Stimulated activated CD4-positive, alpha-beta T cell treated with anti-CD3 and anti-CD28 coated beads, TNF-alpha, amount 100 ng/mL, for 4 hours (primary cell): ENCODE measurements around the gene RRAGD.

Source experiments
- DNase-seq, 3 experiments: peaks; one replicate each; pipeline ENCODE4 v3.0.0-alpha.2; 2020; ENCODE audit warnings: low read depth in 3 of 3

RRAGD gene

GRCh38 chr6:89375427-89376267 is 36.4 kb downstream of the RRAGD start:
- peak in 2 of 3 experiments; percentile 15 to 16 for DNase-seq

GRCh38 chr6:89372506-89372901 is 39.6 kb downstream of the RRAGD start:
- DNase-seq: no peak

DNA sequence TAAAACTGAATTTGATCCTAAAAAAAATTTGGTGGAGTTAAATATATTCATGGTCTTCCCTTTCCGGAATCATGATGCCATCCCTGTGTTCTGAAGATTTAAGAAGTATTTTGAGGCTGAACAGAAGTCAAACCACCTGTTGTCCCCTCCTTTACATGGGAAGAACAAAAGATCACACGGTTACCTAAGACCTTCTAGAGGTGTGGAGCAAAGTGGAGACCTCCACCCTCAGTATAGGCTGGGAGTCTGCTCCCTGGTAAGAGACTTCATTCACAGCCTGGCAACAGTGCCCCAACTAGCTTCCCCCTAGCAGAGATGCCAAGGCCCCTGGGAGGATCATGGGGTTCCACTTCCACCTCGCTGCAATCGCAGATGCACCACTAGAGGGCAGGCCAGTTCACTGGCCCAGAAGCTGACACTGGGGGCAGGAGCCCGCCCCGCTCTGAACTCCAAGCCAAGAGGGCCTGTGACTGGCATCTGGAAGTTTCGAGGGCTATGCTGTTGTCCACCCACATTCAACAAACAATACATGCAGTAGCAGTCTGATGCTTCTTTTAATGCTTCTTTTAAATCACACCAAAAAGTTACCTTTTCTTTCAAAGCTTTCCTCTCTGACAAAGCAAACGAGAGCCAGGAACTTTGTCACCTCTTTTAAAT is 40.1 kb downstream of the RRAGD start:
- DNase-seq: peak; percentile 56 to 65 (median 60)

DNA sequence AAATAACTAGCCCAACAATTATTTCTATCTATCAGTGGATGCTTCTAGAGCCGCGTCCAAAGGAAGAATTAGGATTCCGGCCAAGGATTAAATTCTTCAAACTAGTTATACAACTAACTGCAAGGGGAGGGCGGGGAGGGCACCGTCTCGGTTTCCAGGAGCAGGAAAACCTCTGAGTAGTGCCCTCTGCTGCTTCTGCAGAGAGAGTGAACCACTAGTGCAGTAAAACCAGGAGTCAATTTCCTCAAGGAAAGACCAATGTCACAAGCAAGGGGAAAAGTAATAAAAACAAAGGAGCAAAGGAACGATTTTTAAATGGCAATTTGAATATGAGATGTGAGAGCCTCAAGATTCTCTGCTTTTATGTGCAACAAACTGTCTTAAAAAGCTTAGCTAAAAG is 43.1 kb downstream of the RRAGD start:
- no peak for DNase-seq

DNA sequence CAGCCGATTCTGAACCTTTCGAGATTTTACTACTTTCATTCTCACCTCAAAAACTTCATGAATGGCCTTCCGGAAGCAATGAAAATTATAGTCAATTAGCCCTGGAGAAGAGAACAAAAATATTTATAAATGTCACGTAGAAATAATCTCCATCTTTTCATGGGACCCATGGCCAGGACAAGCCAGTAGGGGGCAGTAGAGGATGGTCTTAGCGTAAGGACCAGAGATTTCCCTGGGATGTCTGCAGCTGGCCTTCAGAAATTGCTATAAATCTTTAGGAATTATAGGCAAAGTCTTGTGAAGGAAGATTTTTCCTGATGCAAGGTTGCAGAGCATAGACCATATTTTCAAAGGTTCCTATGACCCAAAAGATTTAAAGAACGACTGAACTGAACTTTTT is 44.0 kb downstream of the RRAGD start:
- DNase-seq: peak; percentile 26 to 30 (median 26)

- no peak for DNase-seq
Observed at GRCh38 chr6:89364586-89364985, 47.5 kb downstream of the RRAGD start.

DNA sequence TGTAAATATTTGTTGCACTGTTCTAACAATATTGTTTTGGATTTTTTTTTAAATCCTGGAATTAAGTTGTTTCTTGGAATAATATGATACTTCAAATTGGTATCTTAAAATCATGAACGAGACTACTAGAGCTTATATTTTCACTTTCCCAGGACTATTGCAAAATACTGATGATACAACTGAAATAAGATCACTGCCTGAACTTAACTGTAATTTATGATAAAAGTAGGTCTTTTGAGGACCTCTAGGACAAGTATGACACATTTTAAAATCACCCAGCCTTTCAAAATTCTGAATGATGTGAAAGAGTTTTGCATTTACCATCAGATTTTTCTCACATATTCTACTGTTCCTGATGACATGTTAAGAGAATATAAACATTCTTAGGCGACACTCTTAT is 50.9 kb downstream of the RRAGD start:
- no peak for DNase-seq

- no peak for DNase-seq
Observed at GRCh38 chr6:89360415-89360999, 51.6 kb downstream of the RRAGD start.

DNA sequence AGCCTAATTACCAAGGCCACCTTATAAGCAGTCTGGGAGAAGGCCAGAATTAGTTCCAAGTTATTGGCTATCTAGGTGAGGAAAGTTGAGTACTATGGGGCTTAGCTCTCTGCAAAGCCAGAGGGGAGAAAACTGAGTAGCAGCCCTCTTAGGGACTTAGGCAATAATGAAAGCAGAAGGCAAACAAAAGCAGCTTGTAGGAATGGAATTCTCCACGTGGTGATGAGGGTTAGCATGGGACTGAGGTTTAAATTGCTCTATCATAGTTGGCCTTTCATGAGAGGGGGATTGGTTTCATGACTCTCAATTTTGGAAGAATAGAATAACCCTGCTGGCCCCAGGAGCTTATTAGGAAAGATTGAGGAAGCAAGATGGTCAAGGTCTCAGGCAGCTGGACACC is 52.5 kb downstream of the RRAGD start:
- DNase-seq: no peak

- DNase-seq: no peak
Observed at GRCh38 chr6:89357390-89357789, 54.7 kb downstream of the RRAGD start.

GRCh38 chr6:89356642-89357170 is 55.4 kb downstream of the RRAGD start:
- no peak for DNase-seq

DNA sequence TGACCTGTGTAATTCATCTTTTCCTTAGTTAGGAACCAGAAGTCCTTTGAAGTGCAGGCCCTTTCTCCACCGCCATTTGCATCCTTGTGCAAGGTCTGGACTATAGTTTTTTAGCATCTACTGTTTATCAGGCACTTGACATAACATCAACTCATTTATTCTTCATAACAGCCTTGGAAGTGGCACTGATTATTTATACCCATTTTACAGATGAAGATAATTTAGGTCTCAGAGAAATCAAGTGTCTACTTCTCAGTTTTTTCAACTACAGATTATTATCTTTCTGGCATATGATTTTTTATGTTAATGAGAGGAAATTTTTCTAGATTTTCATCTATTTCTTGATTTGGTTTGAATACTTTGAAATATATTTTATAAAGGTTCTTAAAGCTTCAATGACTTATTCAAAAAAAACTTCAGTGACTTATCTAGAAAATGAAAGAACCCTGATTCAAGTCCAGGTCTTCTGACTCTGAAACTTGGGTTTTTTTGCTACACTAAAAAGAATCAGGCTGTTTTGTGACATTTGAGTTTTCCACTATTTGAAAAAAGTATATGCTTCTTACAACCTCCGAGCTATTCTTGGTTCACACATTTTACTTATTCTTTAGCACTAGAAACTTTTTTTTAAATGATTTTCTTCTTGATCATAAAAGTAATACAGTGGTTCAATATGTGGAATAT is 56.4 kb downstream of the RRAGD start:
- DNase-seq: no peak

DNA sequence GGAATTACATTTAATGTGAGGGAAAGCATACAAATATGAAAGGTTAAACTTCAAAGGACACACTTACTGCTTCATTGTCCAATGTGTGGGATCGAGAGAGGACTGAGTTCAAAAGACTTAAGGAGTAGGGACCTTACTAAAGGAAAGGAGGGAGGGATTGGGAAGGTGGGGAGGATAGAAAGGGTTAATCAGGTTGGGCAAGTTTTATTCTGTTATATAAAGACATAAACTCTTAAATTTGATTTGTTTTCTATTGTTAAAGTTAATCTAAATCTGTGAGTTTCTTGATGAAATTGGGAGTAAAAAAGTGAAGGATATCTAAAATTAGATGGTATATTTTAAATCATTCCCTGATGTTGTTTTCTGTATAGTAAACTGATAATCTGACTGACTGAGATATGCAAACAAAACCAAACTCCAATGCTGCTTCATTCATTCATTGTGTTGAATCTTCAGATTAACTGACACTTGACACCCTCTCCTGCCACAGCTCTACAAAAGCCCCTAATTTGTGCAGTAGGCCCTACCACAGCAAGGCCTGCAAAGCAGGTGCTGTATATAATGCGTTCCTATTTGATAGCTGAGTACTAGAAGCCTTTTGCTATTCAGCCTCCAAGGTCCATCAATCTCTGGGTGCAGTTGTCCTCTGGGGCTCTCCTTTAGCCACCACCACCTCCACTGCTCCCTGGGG is 58.2 kb downstream of the RRAGD start:
- no peak for DNase-seq

GRCh38 chr6:89353118-89353556 is 58.9 kb downstream of the RRAGD start:
- DNase-seq: no peak

DNA sequence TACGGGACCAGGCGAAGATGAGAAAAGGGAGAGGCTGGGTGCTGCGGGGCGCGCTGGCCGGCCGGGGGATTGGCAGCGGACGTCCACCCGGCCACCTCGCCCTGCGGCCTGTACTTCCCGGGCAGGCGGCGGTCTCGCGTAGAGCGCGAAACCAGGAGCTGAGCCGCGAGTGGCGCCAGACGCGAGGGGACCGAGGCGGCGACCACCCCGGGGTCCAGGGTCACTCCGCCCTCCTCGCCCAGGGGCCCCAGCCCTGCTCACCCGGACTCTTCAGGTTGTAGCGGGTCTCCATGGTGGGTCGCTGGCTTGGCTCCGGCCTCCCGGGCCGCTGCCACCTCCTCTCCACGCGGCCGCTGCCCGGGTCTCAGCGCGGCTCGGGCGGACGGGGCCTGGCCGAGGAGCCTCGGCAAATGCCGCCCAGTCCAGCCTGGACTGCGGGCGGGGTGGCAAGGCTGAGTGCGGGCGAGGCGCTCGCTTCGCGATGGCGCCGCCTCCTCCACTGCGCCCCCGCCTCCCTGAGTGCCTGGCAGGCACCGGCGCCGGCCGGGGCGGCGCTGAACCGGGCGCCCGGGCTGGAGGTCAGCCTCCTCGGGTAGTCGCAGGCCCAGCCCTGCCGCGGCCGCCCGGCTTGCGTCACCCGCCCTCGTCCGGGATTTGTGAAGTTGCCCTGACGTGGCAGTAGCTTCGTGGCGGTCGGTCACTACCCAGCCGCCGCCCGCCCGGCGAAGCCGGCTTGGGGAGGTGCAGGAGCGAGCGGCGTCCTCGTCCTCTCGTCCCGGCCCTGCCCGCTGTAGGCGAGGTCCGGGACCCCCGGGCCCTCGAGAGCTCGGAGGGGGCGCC is 59.6 kb downstream of the RRAGD start, which contains the start of gene UBE2J1:
Gene UBE2J1, minus strand, starts transcription at position 445 of the 840 bp plus-strand sequence. Its CDS starts 153 bp downstream, at position 292.
- DNase-seq: peak; percentile 48 to 53 (median 50)

- DNase-seq: no peak
Observed at GRCh38 chr6:89351671-89352277, 60.3 kb downstream of the RRAGD start.

DNA sequence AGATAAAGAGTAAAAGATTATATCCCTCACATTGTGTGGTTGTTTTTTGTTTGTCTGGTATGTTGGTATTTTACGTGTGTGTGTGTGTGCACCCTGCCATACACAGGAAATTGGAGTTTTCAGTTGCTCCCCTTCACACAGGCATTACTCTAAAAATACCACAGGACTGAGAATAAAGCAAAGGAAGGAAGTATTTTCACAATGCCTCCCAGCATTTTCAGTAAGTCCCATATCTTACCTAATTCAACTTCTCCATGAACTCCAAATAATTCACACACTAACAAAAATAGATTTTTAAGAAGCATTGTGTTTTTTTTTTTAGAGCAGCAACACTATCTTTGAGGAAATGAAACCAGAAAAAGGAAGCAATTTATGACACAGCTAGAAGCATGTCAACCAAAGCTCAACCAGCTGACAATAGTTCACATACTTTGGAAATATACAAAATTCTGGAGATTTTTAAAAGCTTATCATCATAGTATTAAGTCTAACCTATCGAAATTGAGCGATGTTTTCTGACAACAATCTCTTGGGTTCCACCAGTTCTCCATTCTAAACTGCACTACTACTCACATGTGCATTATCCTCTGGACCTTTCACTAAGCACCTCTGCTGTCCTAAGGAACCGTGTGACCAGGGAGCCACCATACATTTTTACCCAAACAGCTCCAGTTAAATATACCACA is 61.6 kb downstream of the RRAGD start:
- no peak for DNase-seq

DNA sequence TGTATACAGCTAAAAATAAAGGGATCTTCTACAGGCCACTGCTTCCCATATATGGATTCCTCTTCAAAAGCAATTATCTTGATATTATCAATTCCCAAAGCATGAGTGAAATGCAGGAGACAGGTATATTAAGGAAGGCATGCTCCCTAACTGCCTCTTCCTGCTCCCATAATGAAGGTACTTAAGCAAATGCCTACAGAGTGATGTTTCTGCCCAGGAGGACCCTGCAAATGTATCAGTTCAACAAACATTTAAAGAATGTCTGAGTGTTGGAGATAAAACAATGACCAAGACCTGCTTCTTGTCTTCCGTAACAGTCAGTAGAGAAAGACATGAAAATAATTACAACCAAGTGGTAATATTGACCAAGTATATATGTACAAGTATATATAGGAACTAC is 63.7 kb downstream of the RRAGD start:
- DNase-seq: no peak

DNA sequence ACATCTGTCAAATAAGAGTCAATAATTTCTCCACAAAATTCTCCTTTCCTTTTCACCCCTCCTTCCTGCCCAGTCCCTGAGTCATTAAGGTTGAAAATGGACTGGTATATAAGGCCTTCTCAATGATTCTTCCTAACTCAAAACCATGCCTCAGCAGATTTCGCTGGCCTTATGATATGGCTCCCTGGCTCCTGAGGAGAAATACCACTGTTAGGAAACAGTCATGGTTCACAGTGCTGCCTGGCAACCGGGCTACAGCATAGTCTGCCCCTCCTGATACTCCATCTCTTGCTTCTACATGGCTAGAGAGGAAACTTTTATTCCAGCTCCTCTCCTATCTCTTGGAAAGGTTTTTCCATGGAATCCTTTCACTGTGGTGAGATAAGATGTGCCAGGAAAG is 64.2 kb downstream of the RRAGD start:
- no peak for DNase-seq
